Right lobe of liver (tissue), 4 donors: ENCODE measurements around the gene ADCY3.

ENCODE experiments used
- CTCF ChIP-seq, 4 donors: fragments of 200-600 bp in 3 of 4; fragments of 450-650 bp in 1 of 4; IDR thresholded peaks; one replicate each; pipeline versions ENCODE4 v1.5.1 to v1.8.0; 2016 to 2022; ENCODE audit warnings: antibody characterized with exemption in 4 of 4, mild to moderate bottlenecking in 2 of 4
- POLR2A ChIP-seq: fragments of 450-650 bp; IDR thresholded peaks from one replicate; pipeline ENCODE4 v1.6.1; 2017; ENCODE audit warnings: antibody characterized with exemption, mild to moderate bottlenecking
- donor health status: DM: no; HTN: no; CAD: no.
- donor health status: DM: no; HTN: no; CAD: no.
- donor health status: DM: no; HTN: yes; CAD: no.

- TF ChIP-seq CTCF (IDR thresholded peaks at IDR 0.05): no peak
- no peak for TF ChIP-seq POLR2A
Measured at GRCh38 chr2:24932715-24933114, 12.7 kb upstream of the ADCY3 start.
